ENCODE results near the gene SSBP2.
A peak's percentile ranks its signal among the peaks of the same experiment; 100 is the strongest.
"Not testable (repeated sequence)": the region's sequence is repeated elsewhere in the genome, so short reads cannot be mapped to it uniquely, and the experiment has no call there.

Gene SSBP2

GRCh38 chr5:81630684-81631083 is 120.2 kb downstream of the SSBP2 start:
- no peaks in the 10 kb centered on the region for H3K9me3 ChIP-seq (ENCODE audit: insufficient read depth, low read length, severe bottlenecking)
- peaks cover 90% of the 10 kb centered on the region for H3K4me1 ChIP-seq (ENCODE audit: insufficient read depth, low read length)
- no peaks in the 10 kb centered on the region for H3K27me3 ChIP-seq (ENCODE audit: insufficient read depth, low read length, poor library complexity)
- ATAC-seq (ENCODE audit: insufficient read depth, low read depth) (peak; percentile 44), DNase-seq (no peak)
- peak overlapping the region; percentile 48 for H3K4me2 ChIP-seq (ENCODE audit: insufficient read depth, low read length)
- TF ChIP-seq EZH2 (IDR thresholded peaks at IDR 0.05; ENCODE audit: borderline replicate concordance, low read depth, low read length, severe bottlenecking) (no peak), CTCF (IDR thresholded peaks at IDR 0.05; ENCODE audit: borderline replicate concordance, extremely low read depth, low read length, poor library complexity, severe bottlenecking) (no peak)
- H4K20me1 ChIP-seq (ENCODE audit: insufficient read depth, low read length): no peaks in the 10 kb centered on the region
- peak overlapping the region; percentile 97 for H3K27ac ChIP-seq (ENCODE audit: low read length)
- peaks cover 87% of the 10 kb centered on the region for H3K79me2 ChIP-seq (ENCODE audit: insufficient read depth, low read length)
- peak overlapping the region in 1 of 2 experiments; percentile 6; a peak in 1 of 4 replicates for H3K4me3 ChIP-seq (ENCODE audit: low read depth in 1 of 2, low read length in 2 of 2)
- H3K36me3 ChIP-seq (ENCODE audit: insufficient read depth, low read length): peaks cover 51% of the 10 kb centered on the region
- H3K9ac ChIP-seq (ENCODE audit: low read depth, low read length): peak overlapping the region; percentile 60
- no peak overlapping the region for H2AFZ ChIP-seq (ENCODE audit: low read depth, low read length)

GRCh38 chr5:81629986-81630385 is 120.9 kb downstream of the SSBP2 start:
- peak overlapping the region; percentile 48 for H3K4me2 ChIP-seq (ENCODE audit: insufficient read depth, low read length)
- H3K4me1 ChIP-seq (ENCODE audit: insufficient read depth, low read length): peaks cover 83% of the 10 kb centered on the region
- peaks cover 87% of the 10 kb centered on the region for H3K79me2 ChIP-seq (ENCODE audit: insufficient read depth, low read length)
- no peak overlapping the region for H2AFZ ChIP-seq (ENCODE audit: low read depth, low read length)
- peak overlapping the region; percentile 97 for H3K27ac ChIP-seq (ENCODE audit: low read length)
- TF ChIP-seq EZH2 (IDR thresholded peaks at IDR 0.05; ENCODE audit: borderline replicate concordance, low read depth, low read length, severe bottlenecking) (no peak), CTCF (IDR thresholded peaks at IDR 0.05; ENCODE audit: borderline replicate concordance, extremely low read depth, low read length, poor library complexity, severe bottlenecking) (no peak)
- no peaks in the 10 kb centered on the region for H3K27me3 ChIP-seq (ENCODE audit: insufficient read depth, low read length, poor library complexity)
- peaks cover 53% of the 10 kb centered on the region for H3K36me3 ChIP-seq (ENCODE audit: insufficient read depth, low read length)
- H3K9ac ChIP-seq (ENCODE audit: low read depth, low read length): peak overlapping the region; percentile 60
- DNase-seq (no peak), ATAC-seq (ENCODE audit: insufficient read depth, low read depth) (no peak)
- no peaks in the 10 kb centered on the region for H4K20me1 ChIP-seq (ENCODE audit: insufficient read depth, low read length)
- peak overlapping the region in 1 of 2 experiments; percentile 5; a peak in 1 of 4 replicates for H3K4me3 ChIP-seq (ENCODE audit: low read depth in 1 of 2, low read length in 2 of 2)
- H3K9me3 ChIP-seq (ENCODE audit: insufficient read depth, low read length, severe bottlenecking): no peaks in the 10 kb centered on the region

DNA sequence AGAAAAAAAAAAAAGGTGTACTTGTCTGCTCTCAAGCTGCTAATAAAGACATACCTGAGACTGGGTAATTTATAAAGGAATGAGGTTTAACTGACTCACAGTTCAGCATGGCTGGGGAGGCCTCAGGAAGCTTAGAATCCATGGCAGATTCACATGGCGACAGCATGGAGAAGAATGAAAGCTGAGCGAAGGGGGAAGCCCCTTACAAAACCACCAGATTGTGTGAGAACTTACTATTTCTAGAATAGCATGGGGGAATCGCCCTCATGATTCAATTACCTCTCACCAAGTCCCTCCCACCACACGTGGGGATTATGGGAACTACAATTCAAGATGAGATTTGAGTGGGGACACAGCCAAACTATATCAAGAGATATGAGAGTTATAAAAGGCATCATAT is 122.8 kb downstream of the SSBP2 start:
- H3K27me3 ChIP-seq (ENCODE audit: insufficient read depth, low read length, poor library complexity); H4K20me1 ChIP-seq (ENCODE audit: insufficient read depth, low read length); H3K9me3 ChIP-seq (ENCODE audit: insufficient read depth, low read length, severe bottlenecking); H3K4me3 ChIP-seq (ENCODE audit: low read depth in 1 of 2, low read length in 2 of 2); ATAC-seq (ENCODE audit: insufficient read depth, low read depth); H3K4me2 ChIP-seq (ENCODE audit: insufficient read depth, low read length); H2AFZ ChIP-seq (ENCODE audit: low read depth, low read length); H3K9ac ChIP-seq (ENCODE audit: low read depth, low read length): not testable (repeated sequence)
- H3K36me3 ChIP-seq (ENCODE audit: insufficient read depth, low read length): peaks cover 59% of the 10 kb centered on the region
- peak overlapping the region; percentile 97 for H3K27ac ChIP-seq (ENCODE audit: low read length)
- peaks cover 64% of the 10 kb centered on the region for H3K4me1 ChIP-seq (ENCODE audit: insufficient read depth, low read length)
- peak; percentile 35 for DNase-seq
- peaks cover 85% of the 10 kb centered on the region for H3K79me2 ChIP-seq (ENCODE audit: insufficient read depth, low read length)

DNA sequence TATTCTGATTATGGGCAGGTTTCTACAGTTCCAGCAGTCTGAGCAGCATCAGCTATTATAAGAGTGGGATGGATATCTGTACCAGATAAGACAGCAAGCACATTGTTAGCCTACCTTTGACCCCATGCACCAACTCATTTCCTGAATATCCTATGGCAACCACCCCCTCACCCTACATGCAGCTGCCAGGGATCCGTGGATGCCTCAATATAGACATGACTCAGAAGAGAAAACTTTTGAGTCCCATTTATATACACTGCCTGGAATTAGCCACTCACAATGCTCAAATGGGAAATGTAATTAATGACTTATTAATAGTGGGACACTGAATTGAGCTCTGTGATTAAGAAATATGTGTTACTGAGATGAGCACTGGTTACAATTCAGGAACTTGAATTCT is 124.4 kb downstream of the SSBP2 start:
- Histone ChIP-seq H2AFZ (ENCODE audit: low read depth, low read length) (no peak overlapping the region), H3K4me1 (ENCODE audit: insufficient read depth, low read length) (peaks cover 48% of the 10 kb centered on the region), H3K27me3 (ENCODE audit: insufficient read depth, low read length, poor library complexity) (no peaks in the 10 kb centered on the region), H3K4me3 (ENCODE audit: low read depth in 1 of 2, low read length in 2 of 2) (no peak overlapping the region), H3K36me3 (ENCODE audit: insufficient read depth, low read length) (peaks cover 71% of the 10 kb centered on the region), H3K27ac (ENCODE audit: low read length) (peak overlapping the region; percentile 68), H3K9ac (ENCODE audit: low read depth, low read length) (no peak overlapping the region), H3K9me3 (ENCODE audit: insufficient read depth, low read length, severe bottlenecking) (peaks cover 7% of the 10 kb centered on the region), H4K20me1 (ENCODE audit: insufficient read depth, low read length) (no peaks in the 10 kb centered on the region), H3K79me2 (ENCODE audit: insufficient read depth, low read length) (peaks cover 87% of the 10 kb centered on the region), H3K4me2 (ENCODE audit: insufficient read depth, low read length) (no peak overlapping the region)
- ATAC-seq (ENCODE audit: insufficient read depth, low read depth) (no peak), DNase-seq (no peak)
- TF ChIP-seq CTCF (IDR thresholded peaks at IDR 0.05; ENCODE audit: borderline replicate concordance, extremely low read depth, low read length, poor library complexity, severe bottlenecking): no peak
- no peak for TF ChIP-seq EZH2 (IDR thresholded peaks at IDR 0.05; ENCODE audit: borderline replicate concordance, low read depth, low read length, severe bottlenecking)
